Panc1 (cell line): ENCODE results near the gene NUB1. TPM values are rescaled to one million over a fixed set of nuclear protein-coding genes. Genes with fewer than 3 reads are reported as not detected.

Source experiments
- ATAC-seq: fragments of 200-7000 bp; cut with Tn5 transposase; 2 replicates; pipeline ENCODE4 v1.9.1; 2020; ENCODE audit warnings: mild to moderate bottlenecking, moderate library complexity
- BruUV-seq: library from RNA; stranded (reverse); fragments of 400-500 nt; replicated peaks from 2 replicates; lab custom pipeline; 2021; lab: Mats Ljungman, UMichigan
- CTCF ChIA-PET: fragments of 300-600 bp; sonication (Branson Sonifier 250); formaldehyde crosslinking; loops from one replicate; lab custom pipeline; 2022; ENCODE audit warnings: antibody characterized with exemption; lab: Charles Lee
- POLR2A ChIA-PET: fragments of 300-600 bp; sonication (Branson Sonifier 250); formaldehyde crosslinking; loops from one replicate; lab custom pipeline; 2022; ENCODE audit warnings: antibody characterized with exemption; lab: Charles Lee
- DNase-seq: peaks from one replicate; pipeline ENCODE4 v3.0.0-alpha.2; 2010; ENCODE audit warnings: low read depth, low spot score
- H3K27ac ChIP-seq: 2 replicates; pipeline ENCODE4 v1.5.1; 2011; ENCODE audit warnings: mild to moderate bottlenecking, low read length, inconsistent platforms
- H3K27me3 ChIP-seq: fragments of 200-500 bp; sonication (Bioruptor generic); 2 replicates; pipeline ENCODE4 v1.6.0; 2014; ENCODE audit warnings: low read length, inconsistent platforms; ENCODE audit not compliant: control insufficient read depth, insufficient read depth
- H3K36me3 ChIP-seq: fragments of 200-500 bp; sonication (Bioruptor generic); 2 replicates; pipeline ENCODE4 v1.5.1; 2014; ENCODE audit warnings: inconsistent platforms, mild to moderate bottlenecking, low read length, moderate library complexity; ENCODE audit not compliant: control insufficient read depth, insufficient read depth
- H3K4me1 ChIP-seq: 2 replicates; pipeline ENCODE4 v1.5.1; 2011; ENCODE audit warnings: inconsistent platforms, mild to moderate bottlenecking, low read length, moderate library complexity; ENCODE audit not compliant: control insufficient read depth, insufficient read depth
- H3K4me3 ChIP-seq, 2 experiments: 2 replicates each; pipeline ENCODE4 v1.5.1; 2011 to 2012; ENCODE audit warnings: low read depth in 2 of 2, low read length in 2 of 2, mild to moderate bottlenecking in 2 of 2, inconsistent platforms in 1 of 2, moderate library complexity in 1 of 2
- H3K9me3 ChIP-seq: fragments of 200-500 bp; sonication (Bioruptor generic); 2 replicates; pipeline ENCODE4 v1.5.1; 2014; ENCODE audit warnings: low read depth, mild to moderate bottlenecking, inconsistent platforms, low read length, moderate library complexity; ENCODE audit not compliant: control insufficient read depth, insufficient read depth
- CTCF ChIP-seq: fragments of 450-650 bp; IDR thresholded peaks from 2 replicates; pipeline ENCODE4 v1.5.1; 2017; ENCODE audit warnings: mild to moderate bottlenecking
- POLR2AphosphoS5 ChIP-seq: IDR thresholded peaks from 2 replicates; pipeline ENCODE4 v1.6.1; 2012; ENCODE audit warnings: mild to moderate bottlenecking, low read depth, low read length, moderate library complexity
- REST ChIP-seq, 2 experiments: IDR thresholded peaks; 2 replicates each; pipeline ENCODE4 v1.6.1; 2011 to 2012; ENCODE audit warnings: low read depth in 2 of 2, control low read depth in 1 of 2, low read length in 1 of 2, mild to moderate bottlenecking in 1 of 2, moderate library complexity in 1 of 2; ENCODE audit not compliant: insufficient read depth in 1 of 2
- SIN3A ChIP-seq: IDR thresholded peaks from 2 replicates; pipeline ENCODE4 v1.6.1; 2012; ENCODE audit warnings: low read depth, mild to moderate bottlenecking, low read length, moderate library complexity, borderline replicate concordance; ENCODE audit not compliant: insufficient read depth
- TCF7L2 ChIP-seq: IDR thresholded peaks from 2 replicates; pipeline ENCODE4 v1.6.1; 2011; ENCODE audit warnings: mild to moderate bottlenecking, low read depth, low read length, inconsistent platforms
- in situ Hi-C: cut with HindIII; loops from 2 replicates; pipeline ENCODE4 v1.10.0; 2016; ENCODE audit warnings: low sequenced_read_pairs, low pct_unique_long_range_greater_than_20kb
- intact Hi-C: fragments of 100-400 bp; cut with micrococcal nuclease; formaldehyde crosslinking; loops from one replicate; pipeline ENCODE4 v1.10.0; 2022; ENCODE audit not compliant: unreplicated experiment
- total RNA-seq: library from RNA; stranded (reverse); gene quantifications from one replicate; pipeline ENCODE4 v1.2.1, GENCODE V29; 2021; ENCODE audit not compliant: unreplicated experiment

Gene NUB1
- total RNA-seq, 1 experiment from 2014 or later, result 50.5 TPM

- in situ Hi-C loops (no loop called here), intact Hi-C loops (no loop called here)
- ChIA-PET POLR2A (no interaction called here), CTCF (no interaction called here)
- no peaks in the 10 kb centered on the region for H3K27me3 ChIP-seq
- H3K9me3 ChIP-seq, result no peaks in the 10 kb centered on the region
- no peak overlapping the region for H3K4me3 ChIP-seq
- peaks cover 4% of the 10 kb centered on the region; the same call in 1 of the 2 replicates for H3K4me1 ChIP-seq
- no peaks in the 10 kb centered on the region for H3K36me3 ChIP-seq
- ATAC-seq (no peak), DNase-seq (no peak)
- no peak overlapping the region for H3K27ac ChIP-seq
- BruUV-seq, result no TSS peak
- TF ChIP-seq REST (IDR thresholded peaks at IDR 0.05; ENCODE audit: insufficient read depth in 1 of 2, low read depth in 2 of 2, low read length in 1 of 2) (no peak), CTCF (no peak), TCF7L2 (no peak), SIN3A (no peak), POLR2AphosphoS5 (no peak)
Observed at GRCh38 chr7:151397026-151397425, 55.4 kb downstream of the NUB1 start.

- ATAC-seq (no peak), DNase-seq (no peak)
- H3K27me3 ChIP-seq, result no peaks in the 10 kb centered on the region
- TF ChIP-seq POLR2AphosphoS5, result no peak
- TF ChIP-seq TCF7L2, result no peak
- TF ChIP-seq SIN3A, result no peak
- no peak for TF ChIP-seq REST (IDR thresholded peaks at IDR 0.05; ENCODE audit: insufficient read depth in 1 of 2, low read depth in 2 of 2, low read length in 1 of 2)
- no peak for TF ChIP-seq CTCF
- no peaks in the 10 kb centered on the region for H3K36me3 ChIP-seq
- no TSS peak for BruUV-seq
- CTCF ChIA-PET, result no interaction called here
- H3K4me3 ChIP-seq, result no peak overlapping the region
- intact Hi-C loops, result no loop called here
- no peaks in the 10 kb centered on the region for H3K9me3 ChIP-seq
- H3K4me1 ChIP-seq, result peaks cover 4% of the 10 kb centered on the region
- POLR2A ChIA-PET, result interaction anchor here (0.5 kb wide), 1 partner anchor 320 kb away, joined by 9 read pairs; no protein-coding TSS in a partner anchor
- H3K27ac ChIP-seq, result no peak overlapping the region
- in situ Hi-C loops, result no loop called here
Observed at GRCh38 chr7:151398446-151399304, 57.1 kb downstream of the NUB1 start.
